Type B pancreatic cell (in vitro differentiated cells): ENCODE measurements around the gene GPC2. TPM values are rescaled to one million over a fixed set of nuclear protein-coding genes. Genes with fewer than 3 reads are reported as not detected.
A peak's percentile ranks its signal among the peaks of the same experiment; 100 is the strongest.

ENCODE experiments used
- DNase-seq: peaks from one replicate; pipeline ENCODE4 v3.0.0; 2021; ENCODE audit warnings: mixed read lengths; ENCODE audit not compliant: unreplicated experiment; ENCODE audit errors: extremely low spot score
- H3K27ac Mint-ChIP-seq: 2 replicates; pipeline ENCODE4 v1.8.0; 2021; ENCODE audit warnings: mild to moderate bottlenecking, mixed read lengths
- H3K27me3 Mint-ChIP-seq: 2 replicates; pipeline ENCODE4 v1.8.0; 2021; ENCODE audit warnings: mixed read lengths
- H3K36me3 Mint-ChIP-seq: 2 replicates; pipeline ENCODE4 v1.8.0; 2021; ENCODE audit warnings: mixed read lengths
- H3K4me1 Mint-ChIP-seq: one replicate; pipeline ENCODE4 v1.8.0; 2021; ENCODE audit warnings: mixed read lengths; ENCODE audit not compliant: unreplicated experiment
- H3K4me3 Mint-ChIP-seq: 2 replicates; pipeline ENCODE4 v1.8.0; 2021; ENCODE audit warnings: mild to moderate bottlenecking, mixed read lengths
- H3K9me3 Mint-ChIP-seq: 2 replicates; pipeline ENCODE4 v1.8.0; 2021; ENCODE audit warnings: mixed read lengths
- CTCF ChIP-seq: fragments of 200-600 bp; sonication (generic); conservative IDR thresholded peaks from 2 replicates; pipeline ENCODE4 v1.5.0; 2021; ENCODE audit warnings: antibody characterized with exemption, mild to moderate bottlenecking
- total RNA-seq: library from RNA; stranded (reverse); gene quantifications from 2 replicates; pipeline ENCODE4 v1.2.1, GENCODE V29; 2021; ENCODE audit warnings: low replicate concordance

The GPC2 gene
- total RNA-seq, 1 donor from 2014 or later = 53.3 TPM

- DNase-seq = no peak
- Mint-ChIP-seq H3K36me3 (peaks cover 13% of the 10 kb centered on the region), H3K4me3 (peak overlapping the region; percentile 76), H3K4me1 (peaks cover 41% of the 10 kb centered on the region), H3K27ac (peak overlapping the region; percentile 40), H3K27me3 (peaks cover 28% of the 10 kb centered on the region), H3K9me3 (no peaks in the 10 kb centered on the region)
- TF ChIP-seq CTCF = no peak
Measured at GRCh38 chr7:100171087-100171681, 6.0 kb downstream of the GPC2 start.

GRCh38 chr7:100170101-100170897 is 6.9 kb downstream of the GPC2 start:
- no peaks in the 10 kb centered on the region for H3K9me3 Mint-ChIP-seq
- no peak for TF ChIP-seq CTCF
- peak overlapping the region; percentile 40 for H3K27ac Mint-ChIP-seq
- peaks cover 11% of the 10 kb centered on the region for H3K36me3 Mint-ChIP-seq
- DNase-seq = no peak
- H3K4me1 Mint-ChIP-seq = peaks cover 41% of the 10 kb centered on the region
- H3K27me3 Mint-ChIP-seq = peaks cover 28% of the 10 kb centered on the region
- peak overlapping the region; percentile 76 for H3K4me3 Mint-ChIP-seq

- Mint-ChIP-seq H3K36me3 (peaks cover 3% of the 10 kb centered on the region), H3K27ac (peak overlapping the region; percentile 75), H3K4me3 (peak overlapping the region; percentile 87), H3K4me1 (peaks cover 35% of the 10 kb centered on the region), H3K27me3 (peaks cover 28% of the 10 kb centered on the region), H3K9me3 (no peaks in the 10 kb centered on the region)
- no peak for DNase-seq
- TF ChIP-seq CTCF = no peak
Measured at GRCh38 chr7:100169147-100169850, 7.9 kb downstream of the GPC2 start.

GRCh38 chr7:100167912-100168323 is 9.3 kb downstream of the GPC2 start:
- TF ChIP-seq CTCF = no peak
- peaks cover 28% of the 10 kb centered on the region for H3K27me3 Mint-ChIP-seq
- no peaks in the 10 kb centered on the region for H3K9me3 Mint-ChIP-seq
- peaks cover 37% of the 10 kb centered on the region for H3K4me1 Mint-ChIP-seq
- H3K4me3 Mint-ChIP-seq = peak overlapping the region; percentile 87
- H3K27ac Mint-ChIP-seq = peak overlapping the region; percentile 75
- no peak for DNase-seq
- H3K36me3 Mint-ChIP-seq = no peaks in the 10 kb centered on the region

GRCh38 chr7:100166970-100167911 is 9.9 kb downstream of the GPC2 start:
- H3K27me3 Mint-ChIP-seq = peaks cover 28% of the 10 kb centered on the region
- no peaks in the 10 kb centered on the region for H3K36me3 Mint-ChIP-seq
- peaks cover 37% of the 10 kb centered on the region for H3K4me1 Mint-ChIP-seq
- peak overlapping the region; percentile 87 for H3K4me3 Mint-ChIP-seq
- TF ChIP-seq CTCF = no peak
- peak overlapping the region; percentile 75 for H3K27ac Mint-ChIP-seq
- no peaks in the 10 kb centered on the region for H3K9me3 Mint-ChIP-seq
- no peak for DNase-seq
